ENCODE measurements around the gene GPAT3. TPM values are rescaled to one million over a fixed set of nuclear protein-coding genes. Genes with fewer than 3 reads are reported as not detected.

GPAT3 gene
- total and polyA plus RNA-seq, 11 donors: 21.3 to 64.5 (median 38.8) TPM

DNA sequence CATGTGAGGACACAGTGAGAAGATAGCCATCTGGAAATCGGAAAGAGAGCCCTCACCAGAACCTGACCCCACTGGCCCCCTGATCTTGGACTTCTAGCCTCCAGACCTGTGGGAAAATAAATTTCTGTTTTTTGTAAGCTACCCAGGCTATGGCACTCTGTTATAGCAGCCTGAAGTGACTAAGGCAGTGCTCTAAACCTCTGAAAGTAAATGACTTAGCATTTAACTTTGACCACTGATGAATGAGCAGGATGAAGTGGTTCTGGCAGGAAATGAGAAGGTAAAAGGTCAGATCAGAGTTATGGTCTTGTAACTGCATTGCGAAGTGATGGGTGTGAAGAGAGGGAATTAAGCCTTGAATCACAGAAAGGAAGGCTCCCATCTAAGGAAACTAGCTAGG lies 17.0 kb downstream of the GPAT3 start:
- TF ChIP-seq, protein P1, sequence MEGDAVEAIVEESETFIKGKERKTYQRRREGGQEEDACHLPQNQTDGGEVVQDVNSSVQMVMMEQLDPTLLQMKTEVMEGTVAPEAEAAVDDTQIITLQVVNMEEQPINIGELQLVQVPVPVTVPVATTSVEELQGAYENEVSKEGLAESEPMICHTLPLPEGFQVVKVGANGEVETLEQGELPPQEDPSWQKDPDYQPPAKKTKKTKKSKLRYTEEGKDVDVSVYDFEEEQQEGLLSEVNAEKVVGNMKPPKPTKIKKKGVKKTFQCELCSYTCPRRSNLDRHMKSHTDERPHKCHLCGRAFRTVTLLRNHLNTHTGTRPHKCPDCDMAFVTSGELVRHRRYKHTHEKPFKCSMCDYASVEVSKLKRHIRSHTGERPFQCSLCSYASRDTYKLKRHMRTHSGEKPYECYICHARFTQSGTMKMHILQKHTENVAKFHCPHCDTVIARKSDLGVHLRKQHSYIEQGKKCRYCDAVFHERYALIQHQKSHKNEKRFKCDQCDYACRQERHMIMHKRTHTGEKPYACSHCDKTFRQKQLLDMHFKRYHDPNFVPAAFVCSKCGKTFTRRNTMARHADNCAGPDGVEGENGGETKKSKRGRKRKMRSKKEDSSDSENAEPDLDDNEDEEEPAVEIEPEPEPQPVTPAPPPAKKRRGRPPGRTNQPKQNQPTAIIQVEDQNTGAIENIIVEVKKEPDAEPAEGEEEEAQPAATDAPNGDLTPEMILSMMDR (IDR thresholded peaks at IDR 0.05): no peak
- no peak for TF ChIP-seq POLR2A (IDR thresholded peaks at IDR 0.05)
- H3K27ac ChIP-seq: peak overlapping the region in 2 of 12 donors; percentile 24 to 58
- peak in 2 of 4 donors; percentile 51 to 73 for ATAC-seq
- no peak for DNase-seq
- WGBS, 4 donors: 45 to 57% (median 51%) methylated on average over 2 of the region's 2 CpGs
- peaks cover 0 to 40% (median 8%) of the 10 kb centered on the region in 12 donors for H3K4me1 ChIP-seq
- H3K9me3 ChIP-seq: no peaks in the 10 kb centered on the region
- H3K27me3 ChIP-seq: no peaks in the 10 kb centered on the region
- no peaks in the 10 kb centered on the region for H3K36me3 ChIP-seq
- H3K4me3 ChIP-seq: no peak overlapping the region
- intact Hi-C loops (cut with DNase I): no loop called here

DNA sequence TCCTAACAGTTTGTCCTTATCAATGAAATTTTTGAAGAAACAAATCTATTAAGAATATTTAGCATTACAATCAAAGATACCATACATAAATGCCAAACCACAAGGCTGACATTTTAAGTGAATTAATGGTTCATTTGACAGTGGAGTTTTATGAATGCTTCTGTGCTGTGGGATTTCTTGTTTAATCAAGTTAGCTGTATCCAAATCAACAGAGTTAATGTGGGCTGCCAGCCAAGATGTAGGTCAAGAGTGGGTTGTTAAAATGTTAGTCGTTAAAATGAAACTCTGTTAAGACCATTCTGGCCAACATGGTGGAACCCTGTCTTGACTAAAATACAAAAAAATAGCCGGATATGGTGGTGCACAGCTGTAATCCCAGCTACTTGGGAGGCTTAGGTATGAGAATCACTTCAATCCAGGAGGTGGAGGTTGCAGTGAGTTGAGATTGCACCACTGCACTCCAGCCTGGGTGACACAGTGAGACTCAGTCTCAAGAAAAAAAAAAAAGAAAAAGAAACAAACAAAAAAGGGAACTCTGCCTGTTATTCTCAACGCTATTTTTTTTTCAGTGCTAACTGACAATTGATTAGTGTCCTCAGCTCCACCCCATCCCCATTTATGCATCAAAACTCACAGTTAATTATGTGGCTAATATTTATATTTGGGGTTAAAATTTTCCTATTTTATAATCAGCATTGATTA lies 20.2 kb downstream of the GPAT3 start:
- Histone ChIP-seq H3K27ac (peak overlapping the region in 2 of 12 donors; percentile 14 to 43), H3K4me3 (no peak overlapping the region), H3K4me1 (peaks cover 0 to 40% (median 9%) of the 10 kb centered on the region in 12 donors), H3K27me3 (no peaks in the 10 kb centered on the region), H3K36me3 (peaks cover 0 to 4% (median 0%) of the 10 kb centered on the region in 9 donors), H3K9me3 (no peaks in the 10 kb centered on the region)
- 56 to 63% (median 59%) methylated on average over 3 of the region's 3 CpGs for WGBS, 4 donors
- no peak for DNase-seq
- ATAC-seq: no peak
- intact Hi-C loops (cut with DNase I): no loop called here
- TF ChIP-seq POLR2A (IDR thresholded peaks at IDR 0.05): no peak
- TF ChIP-seq, protein P1 (IDR thresholded peaks at IDR 0.05): no peak

DNA sequence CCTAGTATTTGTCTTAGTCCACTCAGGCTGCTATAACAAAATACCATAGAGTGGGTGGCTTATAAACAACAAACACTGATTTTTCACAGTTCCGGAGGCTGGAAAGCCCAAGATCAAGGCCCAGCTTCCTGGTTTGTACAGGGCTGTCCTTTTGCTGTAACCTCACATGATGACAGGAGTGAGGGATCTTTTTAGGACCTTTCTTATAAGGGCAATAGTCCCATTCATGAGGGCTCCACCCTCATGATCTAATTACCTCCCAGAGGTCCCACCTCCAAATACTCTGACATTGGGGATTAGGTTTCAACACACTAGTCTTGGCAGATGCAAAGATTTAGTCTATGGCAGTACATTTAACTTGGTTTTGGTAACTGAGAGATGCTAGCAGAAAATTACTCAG lies 20.9 kb downstream of the GPAT3 start:
- intact Hi-C loops (cut with DNase I): no loop called here
- Histone ChIP-seq H3K4me1 (peaks cover 0 to 46% (median 8%) of the 10 kb centered on the region in 12 donors), H3K9me3 (no peaks in the 10 kb centered on the region), H3K36me3 (peaks cover 0 to 4% (median 0%) of the 10 kb centered on the region in 9 donors), H3K4me3 (no peak overlapping the region), H3K27ac (peak overlapping the region in 1 of 12 donors; percentile 43), H3K27me3 (no peaks in the 10 kb centered on the region)
- DNase-seq (no peak), ATAC-seq (no peak)
- no peak for TF ChIP-seq POLR2A (IDR thresholded peaks at IDR 0.05)
- TF ChIP-seq, protein P1 (IDR thresholded peaks at IDR 0.05): no peak
- 83 to 95% (median 89%) methylated on average over 1 of the region's 1 CpG for WGBS, 4 donors

DNA sequence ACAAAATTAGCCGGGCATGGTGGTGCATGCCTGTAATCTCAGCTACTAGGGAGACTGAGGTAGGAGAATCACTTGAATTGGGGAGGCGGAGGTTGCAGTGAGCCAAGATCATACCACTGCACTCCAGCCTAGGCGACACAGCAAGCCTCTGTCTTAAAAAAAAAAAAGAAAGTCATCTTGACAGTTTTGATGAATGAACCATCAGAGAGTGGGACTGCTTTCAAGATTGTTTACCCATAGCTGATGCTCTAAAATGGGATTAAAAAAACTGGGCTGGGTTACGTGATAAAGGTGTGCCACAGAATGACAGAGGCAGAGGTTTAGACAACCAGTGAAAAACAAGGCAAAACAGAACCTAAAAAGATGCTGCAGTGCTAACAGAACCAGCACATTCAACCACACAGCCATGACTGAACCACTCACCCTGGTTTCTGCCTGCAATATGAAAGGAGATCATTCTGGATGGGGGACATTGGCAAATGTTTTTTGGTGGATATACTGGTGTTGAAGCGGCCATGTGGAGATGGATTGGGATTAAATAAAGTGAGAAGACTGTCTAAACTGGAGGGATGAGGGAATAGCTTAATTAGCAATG lies 22.2 kb downstream of the GPAT3 start:
- DNase-seq (no peak), ATAC-seq (no peak)
- Histone ChIP-seq H3K36me3 (peaks cover 0 to 4% (median 0%) of the 10 kb centered on the region in 9 donors), H3K4me1 (peaks cover 0 to 43% (median 3%) of the 10 kb centered on the region in 12 donors), H3K9me3 (no peaks in the 10 kb centered on the region), H3K27ac (peak overlapping the region in 1 of 12 donors; percentile 55), H3K4me3 (no peak overlapping the region), H3K27me3 (no peaks in the 10 kb centered on the region)
- intact Hi-C loops (cut with DNase I): no loop called here
- TF ChIP-seq POLR2A (IDR thresholded peaks at IDR 0.05): no peak
- TF ChIP-seq, protein P1 (IDR thresholded peaks at IDR 0.05): no peak
- 70 to 77% (median 73%) methylated on average over 5 of the region's 5 CpGs for WGBS, 4 donors

Measured in heart left ventricle (tissue), 16 donors.